Natural killer cell (primary cell): ENCODE measurements around the gene TNNI2. TPM values are rescaled to one million over a fixed set of nuclear protein-coding genes. Genes with fewer than 3 reads are reported as not detected.

Experiments
- ATAC-seq, 3 donors: fragments of 150-1000 bp in 2 of 3; fragments of 200-7000 bp in 1 of 3; cut with Tn5 transposase; 1 replicate in 1 of 3; 2 replicates in 2 of 3; pipeline ENCODE4 v1.10.0; 2021; ENCODE audit warnings: mild to moderate bottlenecking in 2 of 3, moderate library complexity in 2 of 3
- DNase-seq, 2 donors: peaks; one replicate each; pipeline versions ENCODE4 v3.0.0 to v3.0.0-alpha.2; 2013 to 2021; ENCODE audit warnings: mixed read lengths in 1 of 2
- H3K27ac ChIP-seq: one replicate; pipeline ENCODE4 v1.5.1; 2013; ENCODE audit warnings: mild to moderate bottlenecking, low read length
- H3K27me3 ChIP-seq: one replicate; pipeline ENCODE4 v1.6.1; 2013; ENCODE audit warnings: low read length; ENCODE audit not compliant: control insufficient read depth, insufficient read depth
- H3K36me3 ChIP-seq: one replicate; pipeline ENCODE4 v1.6.1; 2013; ENCODE audit warnings: low read length; ENCODE audit not compliant: control insufficient read depth, insufficient read depth
- H3K4me1 ChIP-seq: one replicate; pipeline ENCODE4 v1.6.1; 2013; ENCODE audit warnings: low read length; ENCODE audit not compliant: control insufficient read depth, insufficient read depth
- H3K4me3 ChIP-seq: one replicate; pipeline ENCODE4 v1.5.1; 2013; ENCODE audit warnings: low read length
- H3K9me3 ChIP-seq: one replicate; pipeline ENCODE4 v1.6.1; 2013; ENCODE audit warnings: low read length; ENCODE audit not compliant: control insufficient read depth, insufficient read depth
- H3K27ac Mint-ChIP-seq, 2 donors: one replicate each; pipeline ENCODE4 v1.8.0; 2022; ENCODE audit warnings: mild to moderate bottlenecking in 2 of 2, mixed read lengths in 2 of 2, moderate library complexity in 1 of 2
- H3K27me3 Mint-ChIP-seq, 2 donors: one replicate each; pipeline ENCODE4 v1.8.0; 2022; ENCODE audit warnings: low read depth in 2 of 2, mixed read lengths in 2 of 2
- H3K36me3 Mint-ChIP-seq: one replicate; pipeline ENCODE4 v1.8.0; 2022; ENCODE audit warnings: mixed read lengths
- H3K4me1 Mint-ChIP-seq, 2 donors: one replicate each; pipeline ENCODE4 v1.8.0; 2022; ENCODE audit warnings: mixed read lengths in 2 of 2
- H3K4me3 Mint-ChIP-seq: one replicate; pipeline ENCODE4 v1.8.0; 2022; ENCODE audit warnings: mild to moderate bottlenecking, moderate library complexity, mixed read lengths
- H3K9me3 Mint-ChIP-seq, 2 donors: one replicate each; pipeline ENCODE4 v1.8.0; 2022; ENCODE audit warnings: mixed read lengths in 2 of 2
- WGBS: methylation state at CpG from one replicate; pipeline ENCODE4 v1.1.7; 2013; ENCODE audit warnings: missing lambda C conversion rate; ENCODE audit not compliant: insufficient coverage; 5-methylcytosine and 5-hydroxymethylcytosine counted together
- intact Hi-C: fragments of 100-400 bp; cut with micrococcal nuclease; formaldehyde crosslinking; loops from one replicate; pipeline ENCODE4 v1.14.2; 2022
- total RNA-seq, 4 donors: library from RNA; stranded (reverse); fragments of 120-200 nt in 1 of 4; gene quantifications; one replicate each; pipeline versions ENCODE4 v1.2.3 to v1.2.4, GENCODE V29; 2013 to 2022
- TF ChIP-seq, protein P1 (sequence below): fragments of 200-600 bp; IDR thresholded peaks from one replicate; pipeline ENCODE4 v1.8.0; 2022; ENCODE audit warnings: antibody characterized with exemption

Gene TNNI2
- total RNA-seq, 3 donors from 2014 or later (not counting 1 experiment from before 2014, with no cell fraction given): 1.2 to 5.4 (median 3.6) TPM

GRCh38 chr11:1824221-1825038, 14.4 kb upstream of the TNNI2 start:
- H3K27me3 Mint-ChIP-seq: peaks cover 13 to 16% of the 10 kb centered on the region in 2 donors
- ATAC-seq (no peak), DNase-seq (no peak)
- H3K4me3 Mint-ChIP-seq: no peak overlapping the region
- Histone ChIP-seq H3K4me3 (no peak overlapping the region), H3K4me1 (peaks cover under 1% of the 10 kb centered on the region), H3K9me3 (peaks cover 1% of the 10 kb centered on the region), H3K27me3 (no peaks in the 10 kb centered on the region), H3K27ac (no peak overlapping the region), H3K36me3 (no peaks in the 10 kb centered on the region)
- intact Hi-C loops: loop anchor here (10.0 kb wide), 1 partner anchor 50 kb away; no protein-coding TSS in a partner anchor
- no peak overlapping the region for H3K27ac Mint-ChIP-seq
- TF ChIP-seq, protein P1, sequence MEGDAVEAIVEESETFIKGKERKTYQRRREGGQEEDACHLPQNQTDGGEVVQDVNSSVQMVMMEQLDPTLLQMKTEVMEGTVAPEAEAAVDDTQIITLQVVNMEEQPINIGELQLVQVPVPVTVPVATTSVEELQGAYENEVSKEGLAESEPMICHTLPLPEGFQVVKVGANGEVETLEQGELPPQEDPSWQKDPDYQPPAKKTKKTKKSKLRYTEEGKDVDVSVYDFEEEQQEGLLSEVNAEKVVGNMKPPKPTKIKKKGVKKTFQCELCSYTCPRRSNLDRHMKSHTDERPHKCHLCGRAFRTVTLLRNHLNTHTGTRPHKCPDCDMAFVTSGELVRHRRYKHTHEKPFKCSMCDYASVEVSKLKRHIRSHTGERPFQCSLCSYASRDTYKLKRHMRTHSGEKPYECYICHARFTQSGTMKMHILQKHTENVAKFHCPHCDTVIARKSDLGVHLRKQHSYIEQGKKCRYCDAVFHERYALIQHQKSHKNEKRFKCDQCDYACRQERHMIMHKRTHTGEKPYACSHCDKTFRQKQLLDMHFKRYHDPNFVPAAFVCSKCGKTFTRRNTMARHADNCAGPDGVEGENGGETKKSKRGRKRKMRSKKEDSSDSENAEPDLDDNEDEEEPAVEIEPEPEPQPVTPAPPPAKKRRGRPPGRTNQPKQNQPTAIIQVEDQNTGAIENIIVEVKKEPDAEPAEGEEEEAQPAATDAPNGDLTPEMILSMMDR: no peak
- H3K4me1 Mint-ChIP-seq: peaks cover 0 to 4% of the 10 kb centered on the region in 2 donors
- H3K36me3 Mint-ChIP-seq: no peaks in the 10 kb centered on the region
- H3K9me3 Mint-ChIP-seq: peaks cover 0 to 6% of the 10 kb centered on the region in 2 donors
- WGBS: 91% methylated on average over 23 of the region's 23 CpGs

DNA sequence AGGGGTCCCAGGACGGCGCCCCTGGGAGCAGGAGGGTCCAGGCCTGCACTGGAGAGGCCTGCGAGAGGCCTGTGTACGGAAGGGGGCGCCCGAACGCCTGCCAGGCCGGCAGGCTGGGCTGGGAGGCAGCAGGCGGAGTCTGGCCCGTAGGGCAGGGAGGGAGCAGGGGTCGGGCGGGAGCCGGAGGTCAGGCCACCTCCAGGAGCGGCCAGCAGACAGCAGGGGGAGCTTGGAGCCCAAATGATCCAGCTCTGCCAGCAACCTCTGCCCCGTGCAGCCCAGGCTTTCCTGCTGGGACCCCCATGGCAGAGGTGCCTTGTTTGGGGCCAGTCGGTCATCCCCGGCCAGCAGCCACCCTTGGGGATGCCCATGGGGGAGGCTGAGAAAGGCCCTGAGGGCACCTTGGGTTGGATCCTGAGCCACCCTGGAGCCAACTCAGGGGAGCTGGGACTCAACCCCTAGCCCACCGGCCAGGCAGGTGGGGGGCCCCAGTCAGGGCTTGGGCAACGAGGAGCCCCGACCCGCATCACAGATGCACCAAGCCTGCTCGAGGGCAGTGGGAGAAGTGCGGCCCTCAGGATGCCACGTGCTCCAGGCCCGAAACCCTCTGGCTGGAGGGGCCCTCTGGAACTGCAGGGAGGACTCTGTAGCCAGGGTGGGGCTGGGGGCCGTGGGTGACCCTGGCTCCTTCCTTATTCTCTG, 13.6 kb upstream of the TNNI2 start:
- ATAC-seq (peak; percentile 38 to 61 (median 50)), DNase-seq (peak; percentile 20 to 24)
- 56% methylated on average over 26 of the region's 26 CpGs for WGBS

GRCh38 chr11:1825785-1826451, 12.9 kb upstream of the TNNI2 start:
- Mint-ChIP-seq H3K4me3 (no peak overlapping the region), H3K4me1 (no peaks in the 10 kb centered on the region), H3K36me3 (no peaks in the 10 kb centered on the region), H3K9me3 (peaks cover 0 to 6% of the 10 kb centered on the region in 2 donors), H3K27me3 (peaks cover 13 to 17% of the 10 kb centered on the region in 2 donors), H3K27ac (no peak overlapping the region)
- Histone ChIP-seq H3K27me3 (no peaks in the 10 kb centered on the region), H3K4me1 (no peaks in the 10 kb centered on the region), H3K9me3 (no peaks in the 10 kb centered on the region), H3K27ac (no peak overlapping the region), H3K4me3 (no peak overlapping the region), H3K36me3 (no peaks in the 10 kb centered on the region)
- no peak for ATAC-seq
- TF ChIP-seq, protein P1: no peak
- WGBS: 94% methylated on average over 33 of the region's 33 CpGs
- DNase-seq: peak in 1 of 2 donors; percentile 13
- intact Hi-C loops: loop anchor here (10.0 kb wide), 1 partner anchor 51 kb away; no protein-coding TSS in a partner anchor

More for the DNA sequence above, 13.6 kb upstream of the TNNI2 start:
- Mint-ChIP-seq H3K27ac (no peak overlapping the region), H3K27me3 (peaks cover 13 to 16% of the 10 kb centered on the region in 2 donors), H3K36me3 (no peaks in the 10 kb centered on the region), H3K4me3 (no peak overlapping the region), H3K4me1 (no peaks in the 10 kb centered on the region), H3K9me3 (peaks cover 0 to 6% of the 10 kb centered on the region in 2 donors)
- intact Hi-C loops: loop anchor here (10.0 kb wide), 1 partner anchor 50 kb away; no protein-coding TSS in a partner anchor
- Histone ChIP-seq H3K4me3 (no peak overlapping the region), H3K9me3 (no peaks in the 10 kb centered on the region), H3K36me3 (no peaks in the 10 kb centered on the region), H3K27me3 (no peaks in the 10 kb centered on the region), H3K27ac (no peak overlapping the region), H3K4me1 (no peaks in the 10 kb centered on the region)
- TF ChIP-seq, protein P1: no peak
